Bronchial epithelial cell (primary cell): Measurements from ENCODE around the gene THSD4. TPM values are rescaled to one million over a fixed set of nuclear protein-coding genes. Genes with fewer than 3 reads are reported as not detected.

Experiments
- DNase-seq: peaks from one replicate; pipeline ENCODE4 v3.0.0-alpha.2; 2010; ENCODE audit warnings: low read depth
- FAIRE-seq: peaks from 2 replicates; lab custom pipeline; 2011; peaks lifted over from hg19 to GRCh38; lab: Jason Lieb, UNC
- H3K27me3 ChIP-seq: 2 replicates; pipeline ENCODE4 v1.5.1; 2011; ENCODE audit warnings: low read length; ENCODE audit not compliant: control insufficient read depth, insufficient read depth
- H3K36me3 ChIP-seq: 2 replicates; pipeline ENCODE4 v1.5.1; 2011; ENCODE audit warnings: low read length; ENCODE audit not compliant: control insufficient read depth, insufficient read depth
- H3K4me3 ChIP-seq: 2 replicates; pipeline ENCODE4 v1.5.1; 2011; ENCODE audit warnings: mild to moderate bottlenecking, low read depth, low read length, control low read depth
- total RNA-seq: library from RNA; depleted of rRNA; stranded (reverse); fragments of >200 nt; gene quantifications from 2 replicates; pipeline ENCODE4 v1.2.1, GENCODE V29; 2014
- TF ChIP-seq, protein P1 (sequence below): IDR thresholded peaks from 2 replicates; pipeline ENCODE4 v1.5.1; 2011; ENCODE audit warnings: mild to moderate bottlenecking, moderate library complexity, low read length, control low read depth, inconsistent platforms; ENCODE audit not compliant: insufficient read depth, severe bottlenecking

THSD4 gene
- total RNA-seq, 1 donor from 2014 or later: 14.5 TPM

DNA sequence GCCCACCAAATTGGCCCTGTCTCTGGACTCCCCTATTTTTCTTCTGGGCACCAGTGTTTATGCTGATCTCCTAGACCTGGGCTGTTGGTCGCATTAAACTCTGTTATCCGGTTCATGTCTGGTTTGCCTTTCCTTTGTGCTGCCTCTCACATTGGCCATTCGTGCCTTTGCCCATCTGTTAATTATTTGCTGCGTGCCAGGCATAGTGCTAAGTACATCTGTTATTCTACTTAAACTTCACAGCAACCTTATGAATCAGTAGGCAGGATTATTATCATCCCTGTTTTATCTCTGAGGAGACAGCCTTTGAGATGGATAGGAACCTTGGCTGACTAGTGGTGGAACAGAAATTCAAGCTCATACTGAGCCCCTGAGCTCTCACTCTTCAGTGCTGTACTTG, 76.0 kb downstream of the THSD4 start:
- no peaks in the 10 kb centered on the region for H3K27me3 ChIP-seq
- DNase-seq (no peak), FAIRE-seq (peak; percentile 81)
- H3K36me3 ChIP-seq: peaks cover 5% of the 10 kb centered on the region
- TF ChIP-seq, protein P1, sequence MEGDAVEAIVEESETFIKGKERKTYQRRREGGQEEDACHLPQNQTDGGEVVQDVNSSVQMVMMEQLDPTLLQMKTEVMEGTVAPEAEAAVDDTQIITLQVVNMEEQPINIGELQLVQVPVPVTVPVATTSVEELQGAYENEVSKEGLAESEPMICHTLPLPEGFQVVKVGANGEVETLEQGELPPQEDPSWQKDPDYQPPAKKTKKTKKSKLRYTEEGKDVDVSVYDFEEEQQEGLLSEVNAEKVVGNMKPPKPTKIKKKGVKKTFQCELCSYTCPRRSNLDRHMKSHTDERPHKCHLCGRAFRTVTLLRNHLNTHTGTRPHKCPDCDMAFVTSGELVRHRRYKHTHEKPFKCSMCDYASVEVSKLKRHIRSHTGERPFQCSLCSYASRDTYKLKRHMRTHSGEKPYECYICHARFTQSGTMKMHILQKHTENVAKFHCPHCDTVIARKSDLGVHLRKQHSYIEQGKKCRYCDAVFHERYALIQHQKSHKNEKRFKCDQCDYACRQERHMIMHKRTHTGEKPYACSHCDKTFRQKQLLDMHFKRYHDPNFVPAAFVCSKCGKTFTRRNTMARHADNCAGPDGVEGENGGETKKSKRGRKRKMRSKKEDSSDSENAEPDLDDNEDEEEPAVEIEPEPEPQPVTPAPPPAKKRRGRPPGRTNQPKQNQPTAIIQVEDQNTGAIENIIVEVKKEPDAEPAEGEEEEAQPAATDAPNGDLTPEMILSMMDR: no peak
- no peak overlapping the region for H3K4me3 ChIP-seq

DNA sequence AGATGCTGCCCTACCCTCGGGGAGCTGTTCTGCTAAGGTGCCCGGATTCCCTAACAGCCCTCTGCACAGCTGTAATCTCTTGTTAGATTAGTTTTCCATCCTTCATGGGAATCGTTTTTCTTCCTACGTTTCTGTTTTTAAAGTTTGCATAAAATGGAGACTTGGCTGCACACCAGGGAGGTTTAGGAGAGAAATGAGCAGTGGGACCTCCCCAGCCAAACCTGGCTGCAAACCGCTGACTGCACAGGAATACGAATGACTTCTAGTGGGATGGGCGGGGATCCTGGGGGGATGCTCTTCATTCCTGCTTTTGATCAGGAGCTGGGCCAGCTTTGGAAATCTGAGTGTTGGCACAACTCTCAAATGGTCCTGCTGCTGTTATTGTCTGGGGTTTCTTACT, 77.5 kb downstream of the THSD4 start:
- Histone ChIP-seq H3K36me3 (peaks cover 3% of the 10 kb centered on the region), H3K27me3 (no peaks in the 10 kb centered on the region), H3K4me3 (no peak overlapping the region)
- TF ChIP-seq, protein P1: no peak
- FAIRE-seq (no peak), DNase-seq (no peak)

GRCh38 chr15:71194286-71194685, 79.0 kb downstream of the THSD4 start:
- H3K36me3 ChIP-seq: peaks cover 1% of the 10 kb centered on the region
- DNase-seq: no peak
- H3K4me3 ChIP-seq: no peak overlapping the region
- TF ChIP-seq, protein P1: no peak
- H3K27me3 ChIP-seq: no peaks in the 10 kb centered on the region
- FAIRE-seq: no peak

DNA sequence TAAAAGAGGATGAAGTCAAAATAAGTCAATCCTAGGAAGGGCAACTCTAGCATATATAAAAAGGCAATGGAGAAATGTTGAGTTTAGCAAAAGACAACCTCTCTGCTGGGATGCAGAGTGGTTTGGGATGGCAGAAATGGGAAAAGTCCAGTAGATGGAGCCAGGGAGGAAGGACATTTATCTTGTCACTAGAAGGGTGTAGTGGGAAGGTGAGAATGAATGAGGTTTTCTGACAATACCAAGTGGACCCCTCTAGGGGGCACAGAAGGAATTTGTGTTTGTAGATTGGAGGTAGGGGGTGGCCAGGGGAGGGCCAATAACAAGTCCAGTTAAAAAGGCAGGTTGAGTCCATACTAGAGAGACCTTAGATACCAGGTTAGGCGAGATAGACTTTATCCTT, 80.0 kb downstream of the THSD4 start:
- no peaks in the 10 kb centered on the region for H3K36me3 ChIP-seq
- no peak overlapping the region for H3K4me3 ChIP-seq
- DNase-seq (peak; percentile 5), FAIRE-seq (no peak)
- TF ChIP-seq, protein P1: peak; percentile 32
- H3K27me3 ChIP-seq: no peaks in the 10 kb centered on the region

DNA sequence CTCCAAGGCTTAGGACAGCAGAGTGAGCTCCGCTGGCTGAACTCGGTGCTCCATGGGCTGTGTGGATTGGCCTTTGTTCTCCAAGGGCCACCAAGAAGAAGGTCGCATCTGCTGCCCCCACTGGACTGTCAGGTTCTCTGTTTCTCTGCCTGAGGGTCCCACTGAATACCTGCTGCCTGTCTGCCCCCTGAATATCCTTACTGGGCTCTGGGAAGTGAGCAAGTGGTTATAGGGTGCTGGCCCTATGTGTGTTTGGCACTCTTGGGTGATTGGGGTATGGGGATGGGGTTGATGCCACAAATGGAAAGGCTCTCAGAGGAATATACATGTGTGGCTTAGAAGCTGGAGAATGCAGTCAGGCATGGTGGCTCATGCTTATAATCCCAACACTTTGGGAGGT, 82.3 kb downstream of the THSD4 start:
- no peak overlapping the region for H3K4me3 ChIP-seq
- no peaks in the 10 kb centered on the region for H3K27me3 ChIP-seq
- TF ChIP-seq, protein P1: no peak
- DNase-seq (no peak), FAIRE-seq (no peak)
- H3K36me3 ChIP-seq: no peaks in the 10 kb centered on the region

GRCh38 chr15:71198846-71199245, 83.6 kb downstream of the THSD4 start:
- DNase-seq: no peak

More at GRCh38 chr15:71198846-71199245, 83.6 kb downstream of the THSD4 start:
- Histone ChIP-seq H3K4me3 (no peak overlapping the region), H3K27me3 (no peaks in the 10 kb centered on the region), H3K36me3 (no peaks in the 10 kb centered on the region)
- FAIRE-seq: no peak
- TF ChIP-seq, protein P1: no peak
